ENCODE data around the gene MAGEC2.

Gene MAGEC2, protein sequence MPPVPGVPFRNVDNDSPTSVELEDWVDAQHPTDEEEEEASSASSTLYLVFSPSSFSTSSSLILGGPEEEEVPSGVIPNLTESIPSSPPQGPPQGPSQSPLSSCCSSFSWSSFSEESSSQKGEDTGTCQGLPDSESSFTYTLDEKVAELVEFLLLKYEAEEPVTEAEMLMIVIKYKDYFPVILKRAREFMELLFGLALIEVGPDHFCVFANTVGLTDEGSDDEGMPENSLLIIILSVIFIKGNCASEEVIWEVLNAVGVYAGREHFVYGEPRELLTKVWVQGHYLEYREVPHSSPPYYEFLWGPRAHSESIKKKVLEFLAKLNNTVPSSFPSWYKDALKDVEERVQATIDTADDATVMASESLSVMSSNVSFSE

DNA sequence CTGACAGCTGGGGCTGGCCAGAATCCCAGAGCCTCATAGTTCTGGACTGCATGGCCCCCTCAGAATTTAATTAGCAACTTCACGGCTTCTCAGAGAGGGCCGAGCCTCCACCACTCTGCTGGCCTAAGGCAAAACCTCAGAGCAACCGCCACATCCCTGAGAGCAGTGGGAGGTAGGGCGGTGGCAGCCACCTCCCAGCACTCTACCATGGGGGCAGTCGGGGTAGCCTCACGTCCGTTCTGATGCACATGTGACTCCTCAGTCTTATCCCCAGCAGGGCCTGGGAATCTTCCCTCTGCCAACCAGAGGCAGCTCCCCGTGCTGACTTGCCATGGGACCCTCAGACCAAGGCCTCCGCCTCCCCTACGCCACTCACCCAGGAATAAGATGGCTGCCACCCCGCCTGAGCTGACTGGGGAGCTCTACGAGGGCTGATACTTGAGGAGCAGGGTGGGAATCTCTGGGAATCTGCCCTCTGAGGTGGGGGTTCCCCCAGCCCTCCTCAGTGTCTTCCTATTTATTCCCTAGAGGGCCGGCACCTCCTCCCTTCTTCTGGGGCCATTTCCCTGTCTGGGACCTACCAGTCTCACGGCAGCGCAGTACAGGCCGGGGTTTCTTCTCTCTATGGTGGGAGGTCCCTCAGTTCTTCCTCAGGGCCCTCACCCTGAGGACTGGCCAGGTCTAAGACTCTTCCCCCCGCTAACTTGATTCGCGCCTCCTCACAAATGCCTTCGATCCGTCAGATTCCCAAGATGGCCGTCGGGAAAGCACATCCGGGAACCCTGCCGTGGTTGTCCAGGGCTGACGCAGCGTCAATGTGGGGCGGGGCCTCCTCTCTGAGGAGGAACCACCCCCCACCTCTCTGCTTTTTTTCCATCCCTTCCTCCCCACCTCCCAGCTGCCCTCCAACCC, at the start of gene MAGEC2:
TSS of gene MAGEC2 (minus strand) at position 769 of the 912 bp plus-strand sequence. CDS start 1,303 bp downstream, outside the sequence.
- no peak for DNase-seq

DNA sequence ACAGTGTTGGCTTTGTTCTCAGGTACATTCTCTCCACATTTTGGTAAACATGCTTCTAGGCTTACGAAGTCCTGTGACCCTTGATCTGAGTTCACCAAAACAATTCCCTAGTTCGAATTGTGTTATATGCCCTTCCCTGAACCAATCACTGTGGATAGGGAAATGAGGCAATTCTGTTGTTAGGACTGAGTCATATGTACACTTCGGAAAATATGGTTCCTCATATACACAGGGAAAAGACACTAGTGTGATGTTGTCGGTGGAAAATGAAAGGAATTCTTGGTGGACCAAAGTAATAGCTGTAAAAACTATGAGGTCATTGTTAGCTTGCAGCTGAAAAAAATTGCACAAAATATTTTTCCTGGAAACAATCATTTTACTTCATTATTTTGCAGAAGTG, 46.6 kb upstream of the MAGEC2 start:
- DNase-seq, result no peak

DNA sequence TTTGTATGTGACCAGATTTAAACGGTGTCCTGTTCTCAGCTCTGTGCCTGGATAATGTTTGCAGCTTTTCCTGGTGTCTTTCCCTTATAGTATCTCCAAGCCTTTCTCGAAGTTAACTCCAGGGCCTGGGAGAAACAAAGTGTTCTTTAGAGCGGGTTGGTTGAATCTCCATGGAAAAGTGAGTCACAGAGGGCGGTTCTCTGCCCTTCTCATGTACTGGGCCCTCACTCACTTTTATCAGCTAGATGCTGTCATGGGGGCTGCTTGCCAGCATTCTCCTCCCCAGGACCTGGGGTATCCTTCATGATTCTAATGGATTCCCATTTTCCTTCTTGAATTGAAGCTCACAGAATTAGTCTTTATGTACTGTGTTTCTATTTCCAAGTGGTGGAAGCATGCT, 46.1 kb upstream of the MAGEC2 start:
- DNase-seq, result no peak

DNA sequence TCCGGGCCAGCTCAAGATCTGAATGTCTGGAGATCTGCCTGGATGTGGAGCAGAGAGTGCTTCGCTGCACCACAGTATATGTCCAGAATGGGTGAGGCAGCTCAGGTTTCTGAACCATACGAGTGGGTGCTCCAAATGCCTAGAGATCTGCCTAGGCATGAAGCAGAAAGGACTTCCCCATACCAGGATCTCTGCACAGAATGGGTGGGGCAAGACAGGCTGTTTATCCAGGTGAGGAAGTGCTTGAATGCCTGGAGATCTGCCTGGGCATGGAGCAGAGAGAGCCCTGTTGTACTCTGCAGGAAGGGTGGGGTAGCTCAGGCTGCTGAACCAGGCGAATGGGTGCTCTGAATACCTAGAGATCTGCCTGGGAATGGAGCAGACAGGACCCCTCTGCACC, 45.4 kb upstream of the MAGEC2 start:
- no peak for DNase-seq

DNA sequence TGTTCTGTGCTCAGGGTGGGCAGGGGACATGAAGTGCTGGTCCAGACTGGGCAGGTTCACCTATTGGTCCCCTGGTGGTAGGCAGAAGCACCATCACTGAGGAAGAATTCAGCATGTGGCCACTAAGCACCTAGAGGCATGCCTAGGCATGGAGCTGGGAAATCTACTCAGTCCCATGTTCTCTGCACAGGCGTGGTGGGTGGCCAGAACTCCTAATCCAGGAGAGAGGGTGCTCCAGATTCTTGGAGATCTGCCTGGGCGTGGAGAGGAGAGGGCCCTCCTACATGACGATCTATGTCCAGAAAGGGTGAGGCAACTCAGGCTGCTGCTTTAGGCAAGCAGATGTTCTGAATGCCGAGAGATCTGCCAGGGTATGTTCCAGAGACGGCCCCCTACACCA, 44.6 kb upstream of the MAGEC2 start:
- no peak for DNase-seq

DNA sequence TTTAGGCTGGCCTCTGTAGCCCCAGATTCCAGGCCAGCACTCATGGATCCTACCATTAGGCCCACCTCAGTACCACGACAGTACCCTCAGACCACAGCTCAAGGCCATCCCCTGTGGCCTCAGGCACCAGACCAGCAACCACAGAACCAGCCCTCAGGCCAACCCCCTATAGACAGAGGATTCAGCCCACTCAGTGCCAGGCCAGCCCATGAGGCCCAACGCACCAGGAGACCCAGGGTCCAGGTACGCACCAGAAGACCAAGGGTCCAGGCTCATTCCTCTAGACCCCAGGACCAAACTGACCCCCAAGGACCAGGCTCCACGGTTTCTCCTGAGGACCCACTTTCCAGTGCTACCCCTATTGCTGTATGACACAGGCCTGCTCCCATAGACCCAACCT, 39.5 kb upstream of the MAGEC2 start:
- DNase-seq, result no peak

DNA sequence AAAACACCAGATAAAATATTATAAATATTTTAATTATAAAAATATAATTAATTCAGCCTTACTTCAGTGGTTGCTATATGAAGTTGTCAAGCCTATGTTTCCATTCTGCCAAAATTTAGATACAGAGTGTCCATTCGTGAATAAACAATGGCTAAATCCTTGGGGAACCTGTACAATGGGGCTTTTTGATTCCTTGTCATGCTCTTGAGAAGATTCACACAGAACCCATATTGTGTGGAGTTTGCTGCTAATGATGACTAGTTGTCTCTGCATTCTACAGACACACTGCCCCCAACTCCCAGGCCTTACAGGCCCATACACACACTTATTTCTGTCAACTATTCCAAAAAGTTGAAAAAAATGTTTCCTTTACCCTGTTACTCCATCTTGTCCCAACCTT, 33.4 kb upstream of the MAGEC2 start:
- DNase-seq, result no peak

DNA sequence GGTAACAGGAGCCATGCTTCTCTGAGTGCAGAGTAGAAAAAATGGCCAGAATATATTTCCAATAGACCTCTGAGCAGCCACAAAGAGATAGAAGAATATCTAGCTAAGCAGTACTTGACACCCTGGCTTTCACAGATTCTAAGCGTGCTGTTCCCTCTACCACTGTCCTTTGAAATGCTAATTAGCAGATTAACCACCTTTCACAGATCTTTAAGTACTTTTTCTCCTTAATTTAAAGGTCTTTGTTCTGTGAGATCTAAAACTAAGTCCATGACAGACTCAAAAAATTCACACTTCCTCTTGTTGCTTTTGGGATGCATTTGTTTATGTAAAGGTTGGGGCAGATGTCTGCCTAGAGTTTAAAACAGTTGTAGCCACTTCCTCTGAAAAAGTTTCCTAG, 28.3 kb upstream of the MAGEC2 start:
- DNase-seq, result no peak

DNA sequence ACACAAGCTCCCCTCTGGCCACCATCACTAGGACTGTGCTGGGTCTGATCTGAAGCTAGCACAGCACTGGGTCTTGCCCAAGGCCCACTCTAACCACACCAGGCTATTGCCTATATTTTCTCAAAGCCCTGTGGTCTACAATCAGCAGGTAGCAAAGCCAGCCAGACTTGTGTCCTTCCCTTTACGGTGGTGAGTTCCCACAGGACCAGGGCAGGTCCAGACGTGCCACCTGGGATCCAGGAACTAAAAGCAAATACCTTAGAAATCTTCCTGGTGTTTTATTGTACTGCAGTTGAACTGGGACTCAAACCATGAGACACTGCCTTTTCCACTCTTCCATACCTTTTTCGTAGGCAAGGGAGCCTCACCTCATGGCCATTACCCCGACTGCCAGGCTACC, 9.0 kb upstream of the MAGEC2 start:
- no peak for DNase-seq

DNA sequence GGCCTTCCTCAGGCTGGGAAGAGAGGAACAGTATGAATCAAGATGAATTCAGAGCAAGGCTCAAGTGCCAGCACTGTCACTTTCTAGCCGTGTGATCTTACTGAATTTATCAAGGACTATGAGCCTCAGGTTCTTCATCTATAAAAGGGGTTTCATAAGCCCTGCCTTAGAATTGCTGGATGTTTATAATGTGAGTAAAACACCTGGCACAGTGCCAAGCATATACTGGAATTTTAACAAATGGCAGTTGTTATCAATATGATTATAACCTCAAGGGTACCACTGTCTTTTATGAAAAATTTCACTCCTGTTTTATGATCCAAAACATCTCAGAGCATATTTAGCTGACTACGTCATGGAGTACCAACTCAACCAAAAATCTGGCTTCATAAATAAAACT, 4.0 kb downstream of the MAGEC2 start:
- no peak for DNase-seq

DNA sequence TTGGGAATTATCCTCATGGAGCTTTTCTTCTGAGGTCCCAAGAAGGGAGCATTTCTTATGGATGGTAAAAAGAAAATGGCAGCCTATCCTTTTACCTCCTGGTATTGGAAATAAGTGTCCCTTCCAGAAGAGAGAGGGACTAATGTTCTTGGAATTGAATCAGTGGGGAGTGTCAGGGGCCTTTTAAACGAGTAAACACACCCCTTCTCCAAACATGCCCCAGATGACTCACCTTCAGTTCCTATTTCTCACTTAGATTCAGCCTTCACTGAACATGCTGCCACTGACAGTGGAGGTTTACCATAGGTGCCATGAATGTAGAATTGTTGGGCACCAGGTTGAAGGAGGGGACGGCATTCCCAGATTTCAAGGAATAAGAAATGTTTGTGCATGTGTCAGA, 19.0 kb downstream of the MAGEC2 start:
- DNase-seq, result no peak

DNA sequence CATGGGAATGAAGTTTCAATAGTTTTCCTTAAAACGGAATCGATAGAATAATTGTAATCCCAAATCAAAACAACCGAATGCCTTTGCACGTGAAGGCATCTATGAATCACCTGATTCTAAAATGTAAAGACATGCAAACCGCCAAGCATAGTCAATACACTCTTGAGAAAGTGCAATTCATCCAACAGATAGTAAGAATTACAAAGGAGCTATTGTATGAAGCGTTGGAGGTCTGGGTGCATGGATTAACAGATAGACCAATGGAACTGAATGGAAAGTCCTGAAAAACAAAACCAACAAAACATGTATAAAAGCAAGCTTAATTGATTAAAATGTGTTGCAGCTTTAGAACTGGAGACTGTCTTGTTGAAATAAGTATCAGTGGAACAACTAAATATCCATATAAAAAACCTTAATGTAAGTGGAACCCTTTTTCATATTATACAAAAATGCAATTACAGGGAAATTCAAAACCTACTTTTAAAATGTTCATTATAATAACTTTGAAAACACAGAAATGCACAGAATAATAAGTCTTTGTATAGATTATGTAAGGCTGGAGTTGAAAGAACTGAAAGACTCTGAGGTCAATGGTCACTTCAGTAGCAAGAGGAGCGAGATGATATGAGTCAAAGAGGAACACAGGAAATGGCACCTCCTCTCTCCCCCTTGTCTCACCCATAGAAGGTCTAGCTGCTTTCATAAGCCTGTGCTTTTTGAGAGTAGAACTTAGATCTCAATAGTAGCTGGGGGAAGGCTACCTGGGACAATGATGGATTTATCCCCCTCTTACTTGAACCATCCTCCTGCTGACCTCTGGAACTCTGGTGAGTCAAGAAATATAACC, 20.1 kb downstream of the MAGEC2 start:
- DNase-seq, result no peak

DNA sequence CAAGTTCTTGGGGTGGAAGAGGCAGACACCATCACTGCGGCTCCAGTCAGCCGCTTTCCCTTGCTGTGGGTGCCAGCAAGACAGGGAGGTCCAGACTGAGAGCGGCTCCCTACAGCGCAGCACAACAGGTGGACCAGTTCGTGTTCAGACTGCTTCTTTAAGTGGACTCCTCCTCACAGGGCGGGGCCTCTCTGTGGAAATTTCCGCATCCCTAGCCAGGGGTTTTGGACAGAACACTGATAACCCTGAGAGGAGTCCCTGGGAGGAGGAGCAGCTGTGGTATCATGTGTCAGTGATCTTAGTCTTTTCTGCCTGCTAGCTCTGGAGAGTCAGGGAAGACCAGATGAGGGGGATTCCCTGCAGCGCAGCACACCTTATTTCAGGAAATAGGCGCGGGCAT, 48.5 kb downstream of the MAGEC2 start:
- DNase-seq, result no peak

Measured in activated CD8-positive, alpha-beta memory T cell treated with anti-CD3 and anti-CD28 coated beads, Interleukin-2, amount 50 U/mL, for 4 hours (primary cell).